ENCODE data around the gene CHSY1. TPM values are rescaled to one million over a fixed set of nuclear protein-coding genes. Genes with fewer than 3 reads are reported as not detected.

CHSY1 gene
- total RNA-seq, 4 donors from 2014 or later, result 23.7 to 32.8 (median 29.9) TPM

- no peak overlapping the region for H3K4me3 ChIP-seq (ENCODE audit: low read depth, poor library complexity, severe bottlenecking)
- intact Hi-C loops (cut with DNase I; ENCODE audit: low total_unique reads), result no loop called here
- 46 to 67% methylated on average over 12 of the region's 12 CpGs for WGBS, 2 donors
- TF ChIP-seq, protein P1, sequence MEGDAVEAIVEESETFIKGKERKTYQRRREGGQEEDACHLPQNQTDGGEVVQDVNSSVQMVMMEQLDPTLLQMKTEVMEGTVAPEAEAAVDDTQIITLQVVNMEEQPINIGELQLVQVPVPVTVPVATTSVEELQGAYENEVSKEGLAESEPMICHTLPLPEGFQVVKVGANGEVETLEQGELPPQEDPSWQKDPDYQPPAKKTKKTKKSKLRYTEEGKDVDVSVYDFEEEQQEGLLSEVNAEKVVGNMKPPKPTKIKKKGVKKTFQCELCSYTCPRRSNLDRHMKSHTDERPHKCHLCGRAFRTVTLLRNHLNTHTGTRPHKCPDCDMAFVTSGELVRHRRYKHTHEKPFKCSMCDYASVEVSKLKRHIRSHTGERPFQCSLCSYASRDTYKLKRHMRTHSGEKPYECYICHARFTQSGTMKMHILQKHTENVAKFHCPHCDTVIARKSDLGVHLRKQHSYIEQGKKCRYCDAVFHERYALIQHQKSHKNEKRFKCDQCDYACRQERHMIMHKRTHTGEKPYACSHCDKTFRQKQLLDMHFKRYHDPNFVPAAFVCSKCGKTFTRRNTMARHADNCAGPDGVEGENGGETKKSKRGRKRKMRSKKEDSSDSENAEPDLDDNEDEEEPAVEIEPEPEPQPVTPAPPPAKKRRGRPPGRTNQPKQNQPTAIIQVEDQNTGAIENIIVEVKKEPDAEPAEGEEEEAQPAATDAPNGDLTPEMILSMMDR (IDR thresholded peaks at IDR 0.05), result no peak
- TF ChIP-seq POLR2A (IDR thresholded peaks at IDR 0.05), result no peak
- DNase-seq (ENCODE audit: low spot score in 2 of 2), result no peak
These were observed 89.0 kb downstream of the CHSY1 start for GRCh38 chr15:101162701-101163483.

DNA sequence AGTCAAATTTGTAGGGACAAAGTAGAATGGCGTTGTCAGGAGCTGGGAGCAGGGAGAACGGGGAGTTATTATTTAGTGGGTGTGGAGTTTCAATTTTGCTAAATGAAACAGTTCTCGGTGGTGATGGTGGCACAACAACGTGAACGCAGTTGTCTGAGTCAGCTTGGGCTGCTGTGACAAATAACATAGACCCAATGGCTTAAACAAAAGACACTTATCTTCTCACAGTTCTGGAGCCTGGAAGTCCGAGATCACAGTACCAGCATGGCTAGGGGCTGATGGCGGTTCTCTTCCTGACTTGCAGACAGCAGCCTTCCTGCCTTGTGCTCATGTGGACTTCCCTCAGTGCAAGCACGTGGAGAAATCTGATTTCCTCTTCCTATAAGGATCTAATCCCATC lies 90.2 kb downstream of the CHSY1 start:
- intact Hi-C loops (cut with DNase I; ENCODE audit: low total_unique reads), result no loop called here
- no peak for TF ChIP-seq POLR2A (IDR thresholded peaks at IDR 0.05)
- TF ChIP-seq, protein P1 (IDR thresholded peaks at IDR 0.05), result no peak
- no peak overlapping the region for H3K4me3 ChIP-seq (ENCODE audit: low read depth, poor library complexity, severe bottlenecking)
- WGBS, 2 donors, result 85 to 86% methylated on average over 8 of the region's 8 CpGs
- DNase-seq (ENCODE audit: low spot score in 2 of 2), result no peak

DNA sequence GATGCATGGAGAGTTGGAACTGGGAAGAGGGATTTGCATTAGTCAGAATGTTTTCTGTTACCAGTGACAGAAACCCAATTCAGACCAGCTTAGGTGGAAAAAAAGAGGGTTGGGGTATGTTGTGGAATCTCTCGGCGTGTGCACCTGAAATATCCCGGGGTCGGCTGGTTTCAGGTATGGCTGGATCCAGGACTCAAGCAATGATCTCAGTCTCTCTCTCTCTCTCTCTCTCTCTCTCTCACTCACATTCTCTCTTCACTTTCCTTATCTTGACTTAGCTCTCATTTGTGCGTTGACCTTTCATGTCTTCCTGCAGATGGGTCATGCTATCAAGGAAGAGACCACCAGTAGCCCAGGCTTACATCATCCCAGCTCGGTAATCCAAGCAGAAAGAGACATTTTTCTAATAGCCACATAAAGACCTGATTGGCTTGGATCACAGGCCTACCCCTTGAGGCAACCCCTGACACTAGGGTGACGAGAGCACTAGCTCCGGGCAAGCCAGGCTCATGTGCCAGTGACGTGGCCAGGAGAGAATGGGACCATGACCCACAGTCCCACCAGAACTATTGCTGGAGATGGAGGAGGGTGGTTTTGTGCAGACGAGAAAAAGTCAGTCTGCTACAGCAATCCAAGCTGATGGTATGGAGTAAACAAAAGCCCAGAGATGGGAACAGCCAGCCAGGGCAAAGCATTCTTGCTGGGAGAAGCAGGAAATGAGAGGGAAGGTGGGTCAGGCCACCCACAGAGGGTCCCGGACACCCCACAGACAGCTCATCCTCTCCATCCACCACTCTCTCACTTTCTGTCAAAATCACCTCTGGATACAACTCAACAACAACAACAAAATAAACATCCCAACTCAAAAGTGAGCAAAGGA lies 91.7 kb downstream of the CHSY1 start:
- DNase-seq (ENCODE audit: low spot score in 2 of 2), result no peak
- H3K4me3 ChIP-seq (ENCODE audit: low read depth, poor library complexity, severe bottlenecking), result no peak overlapping the region
- 84 to 85% methylated on average over 11 of the region's 11 CpGs for WGBS, 2 donors
- TF ChIP-seq POLR2A (IDR thresholded peaks at IDR 0.05), result no peak
- TF ChIP-seq, protein P1 (IDR thresholded peaks at IDR 0.05), result no peak
- intact Hi-C loops (cut with DNase I; ENCODE audit: low total_unique reads), result no loop called here

- intact Hi-C loops (cut with DNase I; ENCODE audit: low total_unique reads), result no loop called here
- TF ChIP-seq POLR2A (IDR thresholded peaks at IDR 0.05), result no peak
- 70 to 79% methylated on average over 15 of the region's 15 CpGs for WGBS, 2 donors
- DNase-seq (ENCODE audit: low spot score in 2 of 2), result no peak
- no peak overlapping the region for H3K4me3 ChIP-seq (ENCODE audit: low read depth, poor library complexity, severe bottlenecking)
These were observed 92.5 kb downstream of the CHSY1 start for GRCh38 chr15:101159096-101159935.

GRCh38 chr15:101158166-101159095 lies 93.4 kb downstream of the CHSY1 start:
- no peak overlapping the region for H3K4me3 ChIP-seq (ENCODE audit: low read depth, poor library complexity, severe bottlenecking)
- TF ChIP-seq POLR2A (IDR thresholded peaks at IDR 0.05), result no peak
- TF ChIP-seq, protein P1 (IDR thresholded peaks at IDR 0.05), result no peak
- intact Hi-C loops (cut with DNase I; ENCODE audit: low total_unique reads), result no loop called here
- WGBS, 2 donors, result 87 to 90% methylated on average over 29 to 30 of the region's 30 CpGs
- DNase-seq (ENCODE audit: low spot score in 2 of 2), result no peak
